SK-N-SH treated with all-trans-retinoic acid at 6 μM for 48 hours (cell line): Measurements from ENCODE around the gene SLC6A16.

Experiments used
- CREB5 ChIP-seq: fragments of 250-450 bp; sonication (Bioruptor Pico); IDR thresholded peaks from 2 replicates; pipeline ENCODE4 v1.5.1; 2020; ENCODE audit warnings: low read depth, mild to moderate bottlenecking, moderate library complexity
- CSRNP3 ChIP-seq: fragments of 250-450 bp; sonication (Bioruptor Pico); IDR thresholded peaks from 2 replicates; pipeline ENCODE4 v1.5.1; 2021; ENCODE audit warnings: mild to moderate bottlenecking, moderate library complexity
- RARB ChIP-seq: fragments of 250-450 bp; sonication (Bioruptor Pico); IDR thresholded peaks from 2 replicates; pipeline ENCODE4 v1.8.0; 2021; ENCODE audit warnings: mild to moderate bottlenecking, moderate library complexity
- TSHZ2 ChIP-seq: fragments of 250-450 bp; sonication (Bioruptor Pico); IDR thresholded peaks from 2 replicates; pipeline ENCODE4 v1.5.0; 2020; ENCODE audit warnings: mild to moderate bottlenecking, moderate library complexity
- ZC3H10 ChIP-seq: fragments of 250-450 bp; sonication (Bioruptor Pico); IDR thresholded peaks from 2 replicates; pipeline ENCODE4 v1.5.1; 2021; ENCODE audit warnings: mild to moderate bottlenecking, moderate library complexity
- ZFP3 ChIP-seq: fragments of 250-450 bp; sonication (Bioruptor Pico); IDR thresholded peaks from 2 replicates; pipeline ENCODE4 v1.5.0; 2020; ENCODE audit warnings: mild to moderate bottlenecking, moderate library complexity

GRCh38 chr19:49333811-49334288 lies 8.9 kb upstream of the SLC6A16 start:
- TF ChIP-seq TSHZ2 (CRISPR knock-in tag): no peak
- no peak for TF ChIP-seq ZC3H10 (CRISPR knock-in tag)
- TF ChIP-seq CSRNP3: no peak
- TF ChIP-seq RARB (CRISPR knock-in tag): no peak
- no peak for TF ChIP-seq CREB5
- TF ChIP-seq ZFP3 (CRISPR knock-in tag): no peak
